GM19099 (cell line): ENCODE data around the gene GPRIN2.

Experiments used
- POLR2A ChIP-seq: IDR thresholded peaks from 3 replicates; pipeline ENCODE4 v1.6.1; 2011; ENCODE audit warnings: low read depth; ENCODE audit not compliant: insufficient read length; ENCODE audit errors: extremely low read depth

Gene GPRIN2

GRCh38 chr10:46520941-46521340, 35.5 kb downstream of the GPRIN2 start:
- no peak for TF ChIP-seq POLR2A

GRCh38 chr10:46520381-46520780, 36.1 kb downstream of the GPRIN2 start:
- no peak for TF ChIP-seq POLR2A

- no peak for TF ChIP-seq POLR2A
Measured at GRCh38 chr10:46518028-46518725, 38.3 kb downstream of the GPRIN2 start.

GRCh38 chr10:46517541-46517940, 38.9 kb downstream of the GPRIN2 start:
- no peak for TF ChIP-seq POLR2A

- TF ChIP-seq POLR2A = no peak
Measured at GRCh38 chr10:46516660-46517416, 39.6 kb downstream of the GPRIN2 start.

GRCh38 chr10:46515793-46516192, 40.7 kb downstream of the GPRIN2 start:
- no peak for TF ChIP-seq POLR2A

GRCh38 chr10:46515366-46515765, 41.1 kb downstream of the GPRIN2 start:
- no peak for TF ChIP-seq POLR2A

- no peak for TF ChIP-seq POLR2A
Measured at GRCh38 chr10:46514899-46515298, 41.6 kb downstream of the GPRIN2 start.

- no peak for TF ChIP-seq POLR2A
Measured at GRCh38 chr10:46514431-46514861, 42.0 kb downstream of the GPRIN2 start.
